PC-9 (cell line): ENCODE data around the gene PALD1. TPM values are rescaled to one million over a fixed set of nuclear protein-coding genes. Genes with fewer than 3 reads are reported as not detected.

Experiments
- BruUV-seq: library from RNA; stranded (reverse); fragments of 400-500 nt; replicated peaks from 2 replicates; lab custom pipeline; 2021; lab: Mats Ljungman, UMichigan
- CTCF ChIA-PET: fragments of 300-600 bp; sonication (Branson Sonifier 250); formaldehyde crosslinking; loops from one replicate; lab custom pipeline; 2022; ENCODE audit warnings: antibody characterized with exemption; lab: Charles Lee
- POLR2A ChIA-PET: fragments of 300-600 bp; sonication (Branson Sonifier 250); formaldehyde crosslinking; loops from one replicate; lab custom pipeline; 2022; ENCODE audit warnings: antibody characterized with exemption; ENCODE audit not compliant: unreplicated experiment; lab: Charles Lee
- DNase-seq, 2 experiments: peaks; one replicate each; pipeline versions ENCODE4 v3.0.0 to v3.0.0-alpha.2; 2015 to 2022; ENCODE audit warnings: mixed read lengths in 1 of 2
- H2AFZ ChIP-seq: fragments of 200-600 bp; sonication (generic); 2 replicates; pipeline ENCODE4 v1.8.1; 2017; ENCODE audit warnings: antibody characterized with exemption
- H3F3A ChIP-seq: fragments of 200-600 bp; sonication (generic); 2 replicates; pipeline ENCODE4 v1.8.1; 2017; ENCODE audit warnings: antibody characterized with exemption, mild to moderate bottlenecking, low read depth; ENCODE audit not compliant: insufficient read depth
- H3K27ac ChIP-seq: fragments of 200-600 bp; sonication (generic); 2 replicates; pipeline ENCODE4 v1.6.1; 2016; ENCODE audit warnings: mixed run types
- H3K27me3 ChIP-seq: fragments of 200-600 bp; sonication (generic); 2 replicates; pipeline ENCODE4 v1.6.1; 2016; ENCODE audit warnings: low read depth, mixed run types; ENCODE audit not compliant: insufficient read depth
- H3K36me3 ChIP-seq: fragments of 200-600 bp; sonication (generic); 2 replicates; pipeline ENCODE4 v1.6.1; 2016; ENCODE audit warnings: low read depth, mixed run types
- H3K4me1 ChIP-seq: fragments of 200-600 bp; sonication (generic); replicated peaks from 2 replicates; pipeline ENCODE4 v1.6.1; 2016; ENCODE audit warnings: mixed run types; ENCODE audit not compliant: insufficient read depth
- H3K4me2 ChIP-seq: fragments of 200-600 bp; sonication (generic); 2 replicates; pipeline ENCODE4 v1.6.1; 2017; ENCODE audit warnings: mixed run types
- H3K4me3 ChIP-seq: fragments of 200-600 bp; sonication (generic); 2 replicates; pipeline ENCODE4 v1.6.1; 2016; ENCODE audit warnings: mixed run types
- H3K79me2 ChIP-seq: fragments of 200-600 bp; sonication (generic); 2 replicates; pipeline ENCODE4 v1.6.1; 2017; ENCODE audit warnings: low read depth, mixed run types
- H3K9me2 ChIP-seq: fragments of 200-600 bp; sonication (generic); 2 replicates; pipeline ENCODE4 v1.8.1; 2017; ENCODE audit warnings: mild to moderate bottlenecking; ENCODE audit not compliant: insufficient read depth
- H3K9me3 ChIP-seq: fragments of 200-600 bp; sonication (generic); 2 replicates; pipeline ENCODE4 v1.8.1; 2016; ENCODE audit warnings: low read depth; ENCODE audit not compliant: insufficient read depth
- H4K20me1 ChIP-seq: fragments of 200-600 bp; sonication (generic); 2 replicates; pipeline ENCODE4 v1.8.1; 2017; ENCODE audit not compliant: insufficient read depth
- CTCF ChIP-seq: fragments of 200-600 bp; sonication (generic); conservative IDR thresholded peaks from 2 replicates; pipeline ENCODE4 v1.6.1; 2017; ENCODE audit warnings: mixed run types, antibody characterized with exemption, mild to moderate bottlenecking, moderate library complexity
- EZH2 ChIP-seq: fragments of 200-600 bp; sonication (generic); IDR thresholded peaks from 2 replicates; pipeline ENCODE4 v1.8.0; 2017; ENCODE audit warnings: antibody characterized with exemption, low read depth
- intact Hi-C: fragments of 100-400 bp; cut with micrococcal nuclease; formaldehyde crosslinking; loops from one replicate; pipeline ENCODE4 v1.10.0; 2022; ENCODE audit not compliant: unreplicated experiment
- total RNA-seq: library from RNA; stranded (reverse); gene quantifications from 2 replicates; pipeline ENCODE4 v1.2.3, GENCODE V29; 2021

The PALD1 gene
- total RNA-seq, 1 experiment from 2014 or later: 5.2 TPM

GRCh38 chr10:70492786-70493659, 14.5 kb downstream of the PALD1 start:
- DNase-seq: no peak
- H3K79me2 ChIP-seq: no peaks in the 10 kb centered on the region
- no peaks in the 10 kb centered on the region for H3K36me3 ChIP-seq
- no peaks in the 10 kb centered on the region for H3F3A ChIP-seq
- H3K9me2 ChIP-seq: no peaks in the 10 kb centered on the region
- H3K4me3 ChIP-seq: no peak overlapping the region
- no peak overlapping the region for H2AFZ ChIP-seq
- no peak for TF ChIP-seq CTCF
- TF ChIP-seq EZH2: no peak
- no peaks in the 10 kb centered on the region for H3K27me3 ChIP-seq
- no peak overlapping the region for H3K27ac ChIP-seq
- intact Hi-C loops: no loop called here
- 0 out of 2 replicates have a peak, but pooled peaks cover 5% of the 10 kb centered on the region for H4K20me1 ChIP-seq
- H3K4me1 ChIP-seq: no peaks in the 10 kb centered on the region
- ChIA-PET POLR2A (no interaction called here), CTCF (interaction anchor here (0.6 kb wide), 1 partner anchor 35 kb away, joined by 4 read pairs; no protein-coding TSS in a partner anchor)
- no peak overlapping the region for H3K4me2 ChIP-seq
- H3K9me3 ChIP-seq: no peaks in the 10 kb centered on the region
- no TSS peak for BruUV-seq

DNA sequence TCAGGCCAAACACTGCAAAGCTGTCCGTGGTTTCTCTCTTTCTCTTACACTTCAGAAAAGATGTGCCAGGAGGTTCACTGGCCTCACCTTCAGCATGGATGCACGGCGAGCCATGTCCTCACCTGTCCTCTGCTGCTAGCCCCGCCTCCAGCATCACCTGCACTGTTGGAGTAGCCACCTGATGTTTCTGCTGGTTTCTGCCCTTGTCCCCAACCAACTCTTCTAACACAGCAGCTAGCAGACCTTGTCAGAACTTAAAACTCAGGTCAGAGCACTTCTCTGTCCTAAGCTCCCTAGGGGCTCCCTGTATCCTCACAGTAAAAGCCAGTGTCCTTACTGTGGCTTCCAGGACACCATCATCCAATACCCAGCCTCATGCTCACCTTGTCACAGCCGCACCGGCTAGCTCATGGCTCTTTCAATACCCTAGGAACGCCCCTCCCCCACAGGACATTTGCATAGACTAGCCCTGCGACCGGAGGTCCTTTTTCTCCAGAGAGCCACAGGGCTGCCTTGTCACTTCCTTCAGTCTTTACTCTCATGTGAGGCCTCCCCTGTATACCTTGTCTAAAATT, 15.2 kb downstream of the PALD1 start:
- Histone ChIP-seq H3F3A (no peaks in the 10 kb centered on the region), H3K4me2 (no peak overlapping the region), H3K9me2 (no peaks in the 10 kb centered on the region), H3K79me2 (no peaks in the 10 kb centered on the region), H3K36me3 (no peaks in the 10 kb centered on the region), H3K27me3 (no peaks in the 10 kb centered on the region), H2AFZ (no peak overlapping the region), H3K4me1 (no peaks in the 10 kb centered on the region), H3K9me3 (no peaks in the 10 kb centered on the region), H4K20me1 (0 out of 2 replicates have a peak, but pooled peaks cover 5% of the 10 kb centered on the region), H3K27ac (no peak overlapping the region), H3K4me3 (no peak overlapping the region)
- ChIA-PET POLR2A (no interaction called here), CTCF (no interaction called here)
- intact Hi-C loops: no loop called here
- no TSS peak for BruUV-seq
- DNase-seq: no peak
- TF ChIP-seq EZH2: no peak
- TF ChIP-seq CTCF: no peak

GRCh38 chr10:70494536-70494935, 16.0 kb downstream of the PALD1 start:
- Histone ChIP-seq H3K9me3 (no peaks in the 10 kb centered on the region), H3K36me3 (no peaks in the 10 kb centered on the region), H3F3A (no peaks in the 10 kb centered on the region), H3K27ac (no peak overlapping the region), H3K79me2 (no peaks in the 10 kb centered on the region), H3K27me3 (no peaks in the 10 kb centered on the region), H3K4me2 (no peak overlapping the region), H2AFZ (no peak overlapping the region), H3K4me1 (no peaks in the 10 kb centered on the region), H3K9me2 (no peaks in the 10 kb centered on the region), H4K20me1 (0 out of 2 replicates have a peak, but pooled peaks cover 5% of the 10 kb centered on the region), H3K4me3 (no peak overlapping the region)
- CTCF ChIA-PET: no interaction called here
- no peak for TF ChIP-seq CTCF
- intact Hi-C loops: no loop called here
- BruUV-seq: no TSS peak
- POLR2A ChIA-PET: interaction anchor here (0.7 kb wide), 1 partner anchor 17 kb away, joined by 7 read pairs; no protein-coding TSS in a partner anchor
- no peak for DNase-seq
